ENCODE measurements around the gene PRR16. TPM values are rescaled to one million over a fixed set of nuclear protein-coding genes. Genes with fewer than 3 reads are reported as not detected.

The PRR16 gene
- total RNA-seq, 1 experiment from 2014 or later, result 5.0 TPM

DNA sequence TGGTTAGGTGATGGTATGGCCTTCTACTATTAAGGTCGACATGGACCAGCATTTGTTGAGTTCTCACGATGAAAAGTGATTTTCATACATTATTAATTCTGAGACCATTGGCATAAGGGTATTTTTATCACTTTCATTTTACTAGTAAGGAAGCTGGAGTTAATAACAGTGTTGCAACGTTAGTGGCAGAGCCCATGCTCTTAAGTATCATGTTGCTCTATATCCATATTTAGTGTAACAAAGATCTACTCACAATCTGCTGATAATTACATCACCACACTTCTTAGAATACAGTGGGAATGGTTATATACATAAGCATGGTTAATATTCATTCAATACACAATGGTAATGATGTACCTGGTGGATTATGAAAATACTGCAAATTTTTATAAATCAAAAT, 81.9 kb downstream of the PRR16 start:
- BruUV-seq (replicated peaks), result no TSS peak
- Histone ChIP-seq H3K27me3 (ENCODE audit: insufficient read depth, low read depth) (no peaks in the 10 kb centered on the region), H3K27ac (no peak overlapping the region), H3K36me3 (ENCODE audit: low read depth) (no peaks in the 10 kb centered on the region), H3K9me2 (ENCODE audit: insufficient read depth) (no peaks in the 10 kb centered on the region), H2AFZ (no peak overlapping the region), H3K4me3 (no peak overlapping the region), H4K20me1 (ENCODE audit: insufficient read depth) (no peaks in the 10 kb centered on the region), H3K4me2 (no peak overlapping the region), H3K9me3 (ENCODE audit: insufficient read depth, low read depth) (no peaks in the 10 kb centered on the region), H3K79me2 (ENCODE audit: low read depth) (no peaks in the 10 kb centered on the region), H3K4me1 (replicated peaks; ENCODE audit: insufficient read depth) (no peaks in the 10 kb centered on the region), H3F3A (ENCODE audit: insufficient read depth, low read depth) (no peaks in the 10 kb centered on the region)
- intact Hi-C loops (cut with micrococcal nuclease; ENCODE audit: unreplicated experiment), result no loop called here
- ChIA-PET POLR2A (ENCODE audit: unreplicated experiment) (no interaction called here), CTCF (no interaction called here)
- TF ChIP-seq, protein P1, sequence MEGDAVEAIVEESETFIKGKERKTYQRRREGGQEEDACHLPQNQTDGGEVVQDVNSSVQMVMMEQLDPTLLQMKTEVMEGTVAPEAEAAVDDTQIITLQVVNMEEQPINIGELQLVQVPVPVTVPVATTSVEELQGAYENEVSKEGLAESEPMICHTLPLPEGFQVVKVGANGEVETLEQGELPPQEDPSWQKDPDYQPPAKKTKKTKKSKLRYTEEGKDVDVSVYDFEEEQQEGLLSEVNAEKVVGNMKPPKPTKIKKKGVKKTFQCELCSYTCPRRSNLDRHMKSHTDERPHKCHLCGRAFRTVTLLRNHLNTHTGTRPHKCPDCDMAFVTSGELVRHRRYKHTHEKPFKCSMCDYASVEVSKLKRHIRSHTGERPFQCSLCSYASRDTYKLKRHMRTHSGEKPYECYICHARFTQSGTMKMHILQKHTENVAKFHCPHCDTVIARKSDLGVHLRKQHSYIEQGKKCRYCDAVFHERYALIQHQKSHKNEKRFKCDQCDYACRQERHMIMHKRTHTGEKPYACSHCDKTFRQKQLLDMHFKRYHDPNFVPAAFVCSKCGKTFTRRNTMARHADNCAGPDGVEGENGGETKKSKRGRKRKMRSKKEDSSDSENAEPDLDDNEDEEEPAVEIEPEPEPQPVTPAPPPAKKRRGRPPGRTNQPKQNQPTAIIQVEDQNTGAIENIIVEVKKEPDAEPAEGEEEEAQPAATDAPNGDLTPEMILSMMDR (conservative IDR thresholded peaks at IDR 0.05), result no peak
- TF ChIP-seq EZH2 (IDR thresholded peaks at IDR 0.05; ENCODE audit: low read depth), result no peak
- DNase-seq, result no peak

DNA sequence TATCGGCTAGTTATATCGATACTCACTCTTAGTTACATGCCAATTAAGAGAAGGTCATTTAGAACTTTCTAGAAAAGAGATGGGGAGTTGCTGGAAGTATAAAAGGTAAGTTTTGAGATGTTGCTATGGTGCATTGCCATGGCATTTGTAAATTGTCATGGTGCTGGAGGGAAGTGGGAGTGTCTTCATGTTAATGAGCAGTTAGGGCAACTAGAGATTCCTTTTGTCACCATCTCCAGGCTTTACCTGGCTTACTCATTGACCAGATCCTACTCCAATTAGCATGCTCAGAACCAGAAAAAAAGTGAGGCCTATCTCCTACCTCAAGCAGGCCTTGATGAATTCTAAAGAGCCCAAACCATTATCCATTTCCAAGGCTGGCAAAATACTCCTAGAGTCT, 82.8 kb downstream of the PRR16 start:
- H3K27me3 ChIP-seq (ENCODE audit: insufficient read depth, low read depth), result no peaks in the 10 kb centered on the region
- intact Hi-C loops (cut with micrococcal nuclease; ENCODE audit: unreplicated experiment), result no loop called here

DNA sequence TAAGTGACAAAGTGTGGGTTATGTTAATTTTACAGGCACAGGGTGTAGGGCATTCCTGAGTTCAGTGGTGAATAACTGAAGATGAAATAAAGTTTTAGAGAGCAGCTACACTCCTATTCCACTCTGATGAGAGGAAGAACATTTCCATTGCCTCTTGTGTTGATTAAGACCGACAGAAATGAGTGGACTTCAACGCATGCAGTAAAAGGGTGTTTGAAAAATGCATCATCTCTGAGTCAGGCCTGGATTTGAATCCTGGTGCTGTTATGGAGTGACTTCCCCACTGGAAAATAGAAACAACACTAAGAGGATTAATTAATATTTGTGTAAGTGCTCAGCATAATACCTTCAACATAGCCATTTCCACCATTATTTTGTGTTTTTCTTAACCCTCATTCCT, 86.3 kb downstream of the PRR16 start:
- BruUV-seq (replicated peaks), result no TSS peak
- TF ChIP-seq, protein P1 (conservative IDR thresholded peaks at IDR 0.05), result no peak
- no peak for TF ChIP-seq EZH2 (IDR thresholded peaks at IDR 0.05; ENCODE audit: low read depth)
- no peaks in the 10 kb centered on the region for H3K9me3 ChIP-seq (ENCODE audit: insufficient read depth, low read depth)
- POLR2A ChIA-PET (ENCODE audit: unreplicated experiment), result no interaction called here
- intact Hi-C loops (cut with micrococcal nuclease; ENCODE audit: unreplicated experiment), result no loop called here
- H3K36me3 ChIP-seq (ENCODE audit: low read depth), result no peaks in the 10 kb centered on the region
- no peaks in the 10 kb centered on the region for H3K4me1 ChIP-seq (replicated peaks; ENCODE audit: insufficient read depth)
- H3K27ac ChIP-seq, result no peak overlapping the region
- H3K4me3 ChIP-seq, result no peak overlapping the region
- H3K4me2 ChIP-seq, result no peak overlapping the region
- H2AFZ ChIP-seq, result no peak overlapping the region
- no peak for DNase-seq
- CTCF ChIA-PET, result no interaction called here
- no peaks in the 10 kb centered on the region for H3K79me2 ChIP-seq (ENCODE audit: low read depth)
- H3F3A ChIP-seq (ENCODE audit: insufficient read depth, low read depth), result no peaks in the 10 kb centered on the region
- H4K20me1 ChIP-seq (ENCODE audit: insufficient read depth), result no peaks in the 10 kb centered on the region
- H3K27me3 ChIP-seq (ENCODE audit: insufficient read depth, low read depth), result no peaks in the 10 kb centered on the region
- H3K9me2 ChIP-seq (ENCODE audit: insufficient read depth), result no peaks in the 10 kb centered on the region

More for the DNA sequence above, 82.8 kb downstream of the PRR16 start:
- Histone ChIP-seq H3K9me3 (ENCODE audit: insufficient read depth, low read depth) (no peaks in the 10 kb centered on the region), H3K4me3 (no peak overlapping the region), H3K79me2 (ENCODE audit: low read depth) (no peaks in the 10 kb centered on the region), H2AFZ (no peak overlapping the region), H3K4me2 (no peak overlapping the region), H3K4me1 (replicated peaks; ENCODE audit: insufficient read depth) (no peaks in the 10 kb centered on the region), H3K36me3 (ENCODE audit: low read depth) (no peaks in the 10 kb centered on the region), H3K9me2 (ENCODE audit: insufficient read depth) (no peaks in the 10 kb centered on the region), H4K20me1 (ENCODE audit: insufficient read depth) (no peaks in the 10 kb centered on the region), H3K27ac (no peak overlapping the region), H3F3A (ENCODE audit: insufficient read depth, low read depth) (no peaks in the 10 kb centered on the region)
- ChIA-PET POLR2A (ENCODE audit: unreplicated experiment) (no interaction called here), CTCF (no interaction called here)
- DNase-seq, result no peak
- TF ChIP-seq, protein P1 (conservative IDR thresholded peaks at IDR 0.05), result no peak
- TF ChIP-seq EZH2 (IDR thresholded peaks at IDR 0.05; ENCODE audit: low read depth), result no peak
- no TSS peak for BruUV-seq (replicated peaks)
